Activated naive CD4-positive, alpha-beta T cell treated with anti-CD3 and anti-CD28 coated beads, Interleukin-2, amount 50 U/mL, for 72 hours (primary cell): ENCODE measurements around the gene CRTC3. TPM values are rescaled to one million over a fixed set of nuclear protein-coding genes. Genes with fewer than 3 reads are reported as not detected.
"Not testable (repeated sequence)": the region's sequence is repeated elsewhere in the genome, so short reads cannot be mapped to it uniquely, and the experiment has no call there.

ENCODE experiments used
- ATAC-seq, 2 donors: fragments of 150-1000 bp; cut with Tn5 transposase; 2 replicates each; pipeline ENCODE4 v1.10.0; 2021; ENCODE audit warnings: mild to moderate bottlenecking in 2 of 2, moderate library complexity in 2 of 2
- DNase-seq, 2 donors: peaks; one replicate each; pipeline ENCODE4 v3.0.0; 2021 to 2022; ENCODE audit warnings: low spot score in 2 of 2
- H3K27ac Mint-ChIP-seq, 2 donors: one replicate each; pipeline ENCODE4 v1.8.0; 2022; ENCODE audit warnings: mild to moderate bottlenecking in 2 of 2, mixed read lengths in 2 of 2
- H3K36me3 Mint-ChIP-seq, 2 donors: one replicate each; pipeline ENCODE4 v1.8.0; 2022; ENCODE audit warnings: mixed read lengths in 2 of 2
- H3K9me3 Mint-ChIP-seq, 2 donors: one replicate each; pipeline ENCODE4 v1.8.0; 2022; ENCODE audit warnings: mixed read lengths in 2 of 2
- total RNA-seq, 2 donors: library from RNA; stranded (reverse); gene quantifications; one replicate each; pipeline ENCODE4 v1.2.3, GENCODE V29; 2022

Gene CRTC3
- total RNA-seq, 2 donors from 2014 or later: 41.8 to 58.1 TPM

GRCh38 chr15:90664081-90664461 is 134.3 kb downstream of the CRTC3 start:
- H3K27ac Mint-ChIP-seq: peak overlapping the region in 1 of 2 donors; percentile 87

DNA sequence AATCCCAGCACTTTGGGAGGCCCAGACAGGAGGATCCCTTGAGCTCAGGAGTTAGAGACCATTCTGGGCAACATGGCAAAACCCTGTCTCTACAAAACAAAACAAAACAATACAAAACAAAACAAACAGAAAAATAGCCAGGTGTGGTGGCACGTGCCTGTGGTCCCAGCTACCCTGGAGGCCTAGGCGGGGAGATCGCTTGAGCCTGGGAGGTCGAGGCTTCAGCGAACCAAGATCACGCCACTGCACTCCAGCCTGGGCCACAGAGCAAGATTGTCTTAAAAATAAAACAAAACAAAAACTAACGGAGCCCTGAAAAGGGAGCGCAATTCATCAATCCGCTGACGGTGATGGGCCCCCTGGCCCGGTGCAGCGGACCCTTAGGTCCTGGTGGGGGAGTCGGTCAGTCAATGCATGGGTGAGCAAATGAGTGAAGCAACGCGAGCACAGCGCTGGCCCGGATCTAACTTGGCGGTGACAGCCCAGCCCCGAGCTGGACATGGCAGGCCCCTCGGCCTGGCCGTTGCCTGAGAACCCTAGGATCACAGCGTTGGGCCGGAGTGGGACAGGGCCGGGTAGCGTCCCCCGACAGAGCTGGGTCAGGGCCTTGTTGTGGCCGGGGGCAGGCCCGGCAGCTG is 135.0 kb downstream of the CRTC3 start:
- peak overlapping the region in 1 of 2 donors; percentile 87 for H3K27ac Mint-ChIP-seq

More at GRCh38 chr15:90664081-90664461, 134.3 kb downstream of the CRTC3 start:
- not testable (repeated sequence) for H3K9me3 Mint-ChIP-seq, ATAC-seq, DNase-seq
- H3K36me3 Mint-ChIP-seq: peaks cover 14 to 22% of the 10 kb centered on the region in 2 donors

GRCh38 chr15:90665288-90666134 is 135.8 kb downstream of the CRTC3 start:
- DNase-seq (peak; percentile 51 to 73), ATAC-seq (peak; percentile 62 to 69)
- Mint-ChIP-seq H3K36me3 (peaks cover 13 to 14% of the 10 kb centered on the region in 2 donors), H3K27ac (peak overlapping the region; percentile 88 to 90), H3K9me3 (no peaks in the 10 kb centered on the region)

More for the DNA sequence above, 135.0 kb downstream of the CRTC3 start:
- DNase-seq (no peak), ATAC-seq (no peak)
- peaks cover 14 to 15% of the 10 kb centered on the region in 2 donors for H3K36me3 Mint-ChIP-seq
- no peaks in the 10 kb centered on the region for H3K9me3 Mint-ChIP-seq

- Mint-ChIP-seq H3K36me3 (peaks cover 13 to 14% of the 10 kb centered on the region in 2 donors), H3K27ac (peak overlapping the region; percentile 88 to 90), H3K9me3 (no peaks in the 10 kb centered on the region)
- ATAC-seq (no peak), DNase-seq (peak in 1 of 2 donors; percentile 18)
These were observed 136.6 kb downstream of the CRTC3 start for GRCh38 chr15:90666135-90666909.

DNA sequence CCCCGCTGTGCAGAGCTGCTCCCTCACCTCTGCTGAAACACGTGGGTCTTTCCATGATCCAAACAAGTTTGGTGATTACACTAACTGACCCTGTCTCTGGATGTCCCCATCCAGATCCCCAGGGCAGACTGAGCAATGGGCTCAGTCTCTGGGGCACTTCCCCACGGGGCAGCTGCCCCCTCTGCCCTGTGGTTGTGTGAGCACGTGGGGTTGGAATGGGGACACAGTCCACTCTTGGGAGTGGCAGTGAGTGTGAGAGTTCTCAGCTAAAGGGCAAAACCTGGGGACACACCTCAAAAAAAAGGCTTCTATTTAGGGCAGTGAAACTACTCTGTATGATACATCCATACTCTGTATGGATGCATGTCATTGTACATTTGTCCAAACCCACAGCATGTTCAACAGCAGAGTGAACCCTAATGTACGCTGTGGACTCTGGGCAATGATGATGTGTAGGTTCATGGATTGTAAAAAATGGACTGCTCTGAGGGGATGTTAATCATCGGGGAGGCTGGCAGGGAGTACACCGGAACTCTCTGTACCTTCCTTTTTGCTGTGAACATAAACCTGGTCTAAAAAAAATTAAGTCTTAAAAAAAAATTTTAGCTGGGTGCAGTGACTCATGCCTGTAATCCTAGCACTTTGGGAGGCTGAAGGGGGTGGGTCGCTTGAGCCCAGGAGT is 137.5 kb downstream of the CRTC3 start:
- peak overlapping the region in 1 of 2 donors; percentile 58 for H3K27ac Mint-ChIP-seq
- H3K36me3 Mint-ChIP-seq: peaks cover 13 to 14% of the 10 kb centered on the region in 2 donors
- H3K9me3 Mint-ChIP-seq: no peaks in the 10 kb centered on the region
- DNase-seq: peak in 1 of 2 donors; percentile 16
- peak in 1 of 2 donors; percentile 22 for ATAC-seq

DNA sequence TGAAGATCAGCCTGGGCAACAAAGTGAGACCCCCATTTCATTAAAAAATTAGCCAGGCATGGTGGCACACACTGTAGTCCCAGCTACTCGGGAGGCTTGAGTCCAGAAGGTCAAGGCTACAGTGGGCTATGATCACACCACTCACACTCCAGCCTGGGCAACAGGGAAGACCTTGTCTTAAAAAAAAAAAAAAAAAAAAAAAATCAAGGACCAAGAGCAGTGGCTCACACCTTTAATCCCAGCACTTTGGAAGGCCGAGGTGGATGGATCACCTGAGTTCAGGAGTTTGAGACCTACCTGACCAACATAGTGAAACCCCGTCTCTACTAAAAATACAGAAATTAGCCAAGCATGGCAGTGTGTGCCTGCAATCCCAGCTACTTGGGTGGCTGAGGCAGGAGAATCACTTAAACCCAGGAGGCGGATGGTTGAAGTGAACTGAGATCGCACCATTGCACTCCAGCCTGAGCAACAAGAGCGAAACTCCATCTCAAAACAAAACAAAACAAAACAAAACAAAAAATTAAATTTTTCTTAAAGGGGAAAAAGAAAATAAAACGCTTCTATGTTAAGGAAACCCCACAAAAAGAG is 138.1 kb downstream of the CRTC3 start:
- peaks cover 13 to 14% of the 10 kb centered on the region in 2 donors for H3K36me3 Mint-ChIP-seq
- H3K9me3 Mint-ChIP-seq, ATAC-seq, H3K27ac Mint-ChIP-seq, DNase-seq: not testable (repeated sequence)

DNA sequence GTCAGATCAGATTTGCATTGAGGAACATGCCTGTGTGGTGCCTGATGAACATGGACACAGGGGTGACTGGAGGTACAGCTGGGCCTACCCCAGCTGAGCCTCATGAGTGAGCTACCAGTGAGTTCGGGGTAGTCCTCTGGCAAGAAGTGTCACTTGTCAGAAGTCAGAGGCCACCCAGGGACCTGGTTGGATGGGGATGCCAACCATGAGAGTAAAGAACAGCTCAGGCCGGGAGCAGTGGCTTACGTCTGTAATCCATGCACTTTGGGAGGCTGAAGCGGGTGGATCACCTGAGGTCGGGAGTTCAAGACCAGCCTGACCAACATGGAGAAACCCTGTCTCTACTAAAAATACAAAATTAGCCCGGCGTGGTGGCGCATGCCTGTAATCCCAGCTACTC is 140.9 kb downstream of the CRTC3 start:
- not testable (repeated sequence) for H3K27ac Mint-ChIP-seq, H3K9me3 Mint-ChIP-seq, H3K36me3 Mint-ChIP-seq, ATAC-seq
- peak in 1 of 2 donors; percentile 39 for DNase-seq

DNA sequence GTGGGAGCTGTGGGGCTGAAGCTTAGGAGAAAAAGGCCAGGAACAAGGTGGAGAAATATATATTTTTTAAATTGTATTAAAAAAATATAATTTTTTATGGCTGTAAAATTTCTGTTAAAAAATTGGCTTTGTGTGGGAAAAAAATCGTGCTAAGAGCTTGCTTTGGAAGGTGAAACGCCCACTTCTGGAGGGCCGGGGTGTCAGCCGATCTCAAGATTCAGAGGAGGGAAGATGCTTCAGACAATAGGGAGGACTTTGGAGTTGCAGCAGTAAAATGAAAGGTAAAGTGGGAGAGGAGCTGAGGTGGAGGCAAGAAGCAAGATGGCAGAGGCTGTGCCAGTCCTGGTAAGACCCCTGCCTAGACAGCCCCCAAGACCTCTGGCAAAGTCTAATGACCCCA is 141.5 kb downstream of the CRTC3 start:
- Mint-ChIP-seq H3K9me3 (no peaks in the 10 kb centered on the region), H3K36me3 (no peaks in the 10 kb centered on the region), H3K27ac (no peak overlapping the region)
- no peak for ATAC-seq
- DNase-seq: no peak

GRCh38 chr15:90673357-90673756 is 143.6 kb downstream of the CRTC3 start:
- ATAC-seq, H3K36me3 Mint-ChIP-seq, H3K9me3 Mint-ChIP-seq: not testable (repeated sequence)
- H3K27ac Mint-ChIP-seq: peak overlapping the region in 1 of 2 donors; percentile 22
- DNase-seq: peak in 1 of 2 donors; percentile 7

DNA sequence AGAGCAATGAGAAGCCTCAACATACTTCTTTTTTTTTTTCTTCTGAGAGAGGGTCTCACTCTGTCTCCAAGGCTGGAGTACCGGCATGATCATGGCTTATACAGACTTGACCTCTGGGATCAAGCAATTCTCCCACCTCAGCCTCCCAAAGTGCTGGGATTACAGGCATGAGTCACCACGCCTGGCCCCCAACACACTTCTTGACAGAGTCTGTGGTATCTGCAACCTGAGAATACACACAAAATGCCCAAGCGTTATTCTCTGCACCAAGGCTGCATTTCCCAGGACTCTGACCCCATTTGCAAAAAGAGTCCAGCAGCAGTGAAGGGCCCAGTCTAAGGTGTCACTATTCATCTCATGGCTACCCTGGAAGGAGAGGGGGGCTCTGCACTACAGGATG is 144.8 kb downstream of the CRTC3 start:
- peaks cover 0 to 3% of the 10 kb centered on the region in 2 donors for H3K9me3 Mint-ChIP-seq
- no peak overlapping the region for H3K27ac Mint-ChIP-seq
- DNase-seq (peak in 1 of 2 donors; percentile 18), ATAC-seq (no peak)
- H3K36me3 Mint-ChIP-seq: no peaks in the 10 kb centered on the region

- peak in 1 of 2 donors; percentile 11 for DNase-seq
- Mint-ChIP-seq H3K9me3 (peaks cover 0 to 3% of the 10 kb centered on the region in 2 donors), H3K27ac (no peak overlapping the region), H3K36me3 (no peaks in the 10 kb centered on the region)
- ATAC-seq: no peak
These were observed 145.7 kb downstream of the CRTC3 start for GRCh38 chr15:90675464-90675863.

GRCh38 chr15:90677807-90678790 is 148.4 kb downstream of the CRTC3 start:
- peak; percentile 75 for ATAC-seq
- Mint-ChIP-seq H3K27ac (peak overlapping the region; percentile 62 to 94), H3K36me3 (no peaks in the 10 kb centered on the region), H3K9me3 (peaks cover 0 to 3% of the 10 kb centered on the region in 2 donors)
- no peak for DNase-seq

DNA sequence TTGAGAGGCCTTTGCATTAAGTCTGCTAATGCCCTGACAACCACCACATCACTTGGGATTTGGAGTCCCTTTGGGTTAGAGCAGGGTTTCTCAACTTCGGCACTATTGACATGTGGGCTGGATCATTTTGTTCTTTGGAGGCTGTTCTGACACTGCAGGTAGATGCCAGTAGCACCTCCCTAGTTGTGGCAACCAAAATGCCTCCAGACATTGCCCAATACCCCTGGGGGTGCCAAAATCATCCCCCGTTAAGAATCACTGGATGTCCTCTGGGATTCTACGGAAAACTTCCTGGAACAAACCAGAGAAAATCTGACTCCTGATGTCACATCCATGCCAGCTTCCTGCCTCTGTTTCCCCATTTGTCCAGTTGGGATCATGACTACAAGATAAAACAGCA is 150.2 kb downstream of the CRTC3 start:
- Mint-ChIP-seq H3K9me3 (peaks cover 0 to 3% of the 10 kb centered on the region in 2 donors), H3K27ac (peak overlapping the region; percentile 8 to 62), H3K36me3 (no peaks in the 10 kb centered on the region)
- ATAC-seq (no peak), DNase-seq (no peak)

DNA sequence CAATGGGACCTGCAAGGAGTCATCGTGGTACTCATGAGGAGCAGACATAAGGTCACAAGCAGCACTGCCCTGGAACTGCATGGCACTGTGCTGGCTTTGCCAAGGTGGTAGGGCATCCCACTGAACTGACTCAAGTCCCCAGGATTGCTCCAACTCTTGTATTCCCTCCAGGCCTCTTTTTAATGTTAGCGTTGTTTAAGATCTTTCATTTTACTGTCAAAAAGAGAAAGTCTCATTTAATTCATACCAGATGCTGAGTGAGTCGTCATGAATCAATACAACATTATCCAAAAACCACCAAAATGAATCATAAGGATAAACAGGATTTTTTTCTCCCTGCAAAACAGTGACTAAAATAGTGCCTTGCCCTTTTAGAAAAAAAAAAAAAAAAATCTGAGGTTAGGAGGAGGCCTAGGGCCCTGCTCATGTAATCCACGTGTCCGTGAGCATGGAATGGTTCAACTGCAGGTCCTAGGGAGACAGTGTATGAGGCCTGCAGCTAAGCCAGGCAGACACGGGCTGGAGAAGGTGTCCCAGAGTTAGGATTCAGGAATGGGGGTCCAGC is 150.7 kb downstream of the CRTC3 start:
- peak; percentile 69 to 76 for ATAC-seq
- no peaks in the 10 kb centered on the region for H3K36me3 Mint-ChIP-seq
- no peak for DNase-seq
- H3K27ac Mint-ChIP-seq: peak overlapping the region; percentile 8 to 62
- H3K9me3 Mint-ChIP-seq: peaks cover 0 to 3% of the 10 kb centered on the region in 2 donors
